Caco-2 (cell line): ENCODE measurements around the gene ATP12A. TPM values are rescaled to one million over a fixed set of nuclear protein-coding genes. Genes with fewer than 3 reads are reported as not detected.

Source experiments
- BruUV-seq: library from RNA; stranded (reverse); fragments of 400-500 nt; replicated peaks from 2 replicates; lab custom pipeline; 2021; lab: Mats Ljungman, UMichigan
- CTCF ChIA-PET: fragments of 300-600 bp; sonication (Branson Sonifier 250); formaldehyde crosslinking; loops from one replicate; lab custom pipeline; 2022; ENCODE audit warnings: antibody characterized with exemption; lab: Charles Lee
- POLR2A ChIA-PET: fragments of 300-600 bp; sonication (Branson Sonifier 250); formaldehyde crosslinking; loops from one replicate; lab custom pipeline; 2022; ENCODE audit warnings: antibody characterized with exemption; lab: Charles Lee
- DNase-seq, 2 experiments: peaks; one replicate each; pipeline versions ENCODE4 v3.0.0 to v3.0.0-alpha.2; 2020 to 2022
- H3K27me3 ChIP-seq: replicated peaks from 2 replicates; pipeline ENCODE4 v1.6.0; 2011; ENCODE audit warnings: low read length; ENCODE audit not compliant: control insufficient read depth, insufficient read depth
- H3K36me3 ChIP-seq: 2 replicates; pipeline ENCODE4 v1.5.1; 2011; ENCODE audit warnings: low read length; ENCODE audit not compliant: control insufficient read depth, insufficient read depth
- H3K4me1 ChIP-seq: fragments of 250-450 bp; sonication (Bioruptor Pico); 2 replicates; pipeline ENCODE4 v1.5.1; 2020; ENCODE audit warnings: mild to moderate bottlenecking
- H3K4me3 ChIP-seq: 2 replicates; pipeline ENCODE4 v1.5.1; 2011; ENCODE audit warnings: low read depth, mild to moderate bottlenecking, control low read depth, low read length
- H3K9me3 ChIP-seq: fragments of 250-450 bp; sonication (Bioruptor Pico); 2 replicates; pipeline ENCODE4 v1.5.1; 2020; ENCODE audit warnings: mild to moderate bottlenecking, moderate library complexity
- H3K27ac Mint-ChIP-seq: one replicate; pipeline ENCODE4 v1.8.0; 2022; ENCODE audit warnings: mixed read lengths; ENCODE audit not compliant: unreplicated experiment
- H3K27me3 Mint-ChIP-seq: one replicate; pipeline ENCODE4 v1.8.0; 2022; ENCODE audit warnings: mixed read lengths; ENCODE audit not compliant: insufficient read depth, unreplicated experiment
- H3K36me3 Mint-ChIP-seq: one replicate; pipeline ENCODE4 v1.8.0; 2022; ENCODE audit warnings: mild to moderate bottlenecking, mixed read lengths; ENCODE audit not compliant: insufficient read depth, unreplicated experiment
- H3K4me1 Mint-ChIP-seq: one replicate; pipeline ENCODE4 v1.8.0; 2022; ENCODE audit warnings: low read depth, mixed read lengths; ENCODE audit not compliant: unreplicated experiment
- H3K4me3 Mint-ChIP-seq: one replicate; pipeline ENCODE4 v1.8.0; 2022; ENCODE audit warnings: mild to moderate bottlenecking, moderate library complexity, mixed read lengths; ENCODE audit not compliant: unreplicated experiment
- H3K9me3 Mint-ChIP-seq: one replicate; pipeline ENCODE4 v1.8.0; 2022; ENCODE audit warnings: mixed read lengths; ENCODE audit not compliant: unreplicated experiment
- intact Hi-C: fragments of 100-400 bp; cut with micrococcal nuclease; formaldehyde crosslinking; loops from one replicate; pipeline ENCODE4 v1.10.0; 2022; ENCODE audit not compliant: unreplicated experiment
- total RNA-seq: library from RNA; stranded (reverse); gene quantifications from 2 replicates; pipeline ENCODE4 v1.2.3, GENCODE V29; 2022
- TF ChIP-seq, protein P1 (sequence below), 2 experiments: fragments of 200-600 bp in 1 of 2; IDR thresholded peaks; 1 replicate in 1 of 2; 2 replicates in 1 of 2; pipeline versions ENCODE4 v1.5.1 to v1.8.0; 2011 to 2022; ENCODE audit warnings: antibody characterized with exemption in 1 of 2, control low read depth in 1 of 2, inconsistent platforms in 1 of 2, low read depth in 1 of 2, low read length in 1 of 2, mild to moderate bottlenecking in 1 of 2, moderate library complexity in 1 of 2; ENCODE audit not compliant: insufficient read depth in 1 of 2, severe bottlenecking in 1 of 2, unreplicated experiment in 1 of 2

Gene ATP12A
- total RNA-seq, 1 experiment from 2014 or later, result not detected

GRCh38 chr13:24640752-24641151 lies 39.5 kb upstream of the ATP12A start:
- H3K36me3 ChIP-seq, result no peaks in the 10 kb centered on the region
- TF ChIP-seq, protein P1, sequence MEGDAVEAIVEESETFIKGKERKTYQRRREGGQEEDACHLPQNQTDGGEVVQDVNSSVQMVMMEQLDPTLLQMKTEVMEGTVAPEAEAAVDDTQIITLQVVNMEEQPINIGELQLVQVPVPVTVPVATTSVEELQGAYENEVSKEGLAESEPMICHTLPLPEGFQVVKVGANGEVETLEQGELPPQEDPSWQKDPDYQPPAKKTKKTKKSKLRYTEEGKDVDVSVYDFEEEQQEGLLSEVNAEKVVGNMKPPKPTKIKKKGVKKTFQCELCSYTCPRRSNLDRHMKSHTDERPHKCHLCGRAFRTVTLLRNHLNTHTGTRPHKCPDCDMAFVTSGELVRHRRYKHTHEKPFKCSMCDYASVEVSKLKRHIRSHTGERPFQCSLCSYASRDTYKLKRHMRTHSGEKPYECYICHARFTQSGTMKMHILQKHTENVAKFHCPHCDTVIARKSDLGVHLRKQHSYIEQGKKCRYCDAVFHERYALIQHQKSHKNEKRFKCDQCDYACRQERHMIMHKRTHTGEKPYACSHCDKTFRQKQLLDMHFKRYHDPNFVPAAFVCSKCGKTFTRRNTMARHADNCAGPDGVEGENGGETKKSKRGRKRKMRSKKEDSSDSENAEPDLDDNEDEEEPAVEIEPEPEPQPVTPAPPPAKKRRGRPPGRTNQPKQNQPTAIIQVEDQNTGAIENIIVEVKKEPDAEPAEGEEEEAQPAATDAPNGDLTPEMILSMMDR (IDR thresholded peaks at IDR 0.05; ENCODE audit: insufficient read depth in 1 of 2, low read depth in 1 of 2, low read length in 1 of 2, severe bottlenecking in 1 of 2, unreplicated experiment in 1 of 2), result no peak
- intact Hi-C loops, result no loop called here
- Mint-ChIP-seq H3K27ac (no peak overlapping the region), H3K9me3 (no peaks in the 10 kb centered on the region), H3K4me1 (no peaks in the 10 kb centered on the region), H3K36me3 (no peaks in the 10 kb centered on the region), H3K27me3 (no peaks in the 10 kb centered on the region), H3K4me3 (no peak overlapping the region)
- no TSS peak for BruUV-seq
- POLR2A ChIA-PET, result no interaction called here
- CTCF ChIA-PET, result no interaction called here
- H3K4me3 ChIP-seq, result no peak overlapping the region
- H3K9me3 ChIP-seq, result no peaks in the 10 kb centered on the region
- H3K4me1 ChIP-seq, result no peaks in the 10 kb centered on the region
- no peak for DNase-seq
- no peaks in the 10 kb centered on the region for H3K27me3 ChIP-seq

DNA sequence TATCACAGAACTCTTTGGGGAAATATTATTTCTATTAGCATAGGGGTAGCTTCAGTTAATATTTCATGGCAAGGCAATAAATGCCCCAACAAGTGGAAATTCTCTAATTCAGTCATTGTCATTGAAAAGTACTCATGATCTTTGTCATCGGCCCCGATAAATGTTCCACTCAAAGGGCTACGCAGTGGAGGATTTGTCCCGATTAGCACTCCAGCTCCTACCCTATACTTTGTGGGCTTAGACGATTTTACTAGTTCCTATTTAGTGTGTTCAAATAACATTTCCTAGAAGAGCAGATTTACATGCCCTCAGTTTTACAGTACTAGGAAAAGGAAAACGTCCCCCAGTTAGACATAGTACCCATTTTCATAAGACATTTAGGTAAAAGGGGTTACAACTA lies 38.0 kb upstream of the ATP12A start:
- Mint-ChIP-seq H3K27ac (no peak overlapping the region), H3K27me3 (no peaks in the 10 kb centered on the region), H3K4me1 (no peaks in the 10 kb centered on the region), H3K36me3 (no peaks in the 10 kb centered on the region), H3K9me3 (no peaks in the 10 kb centered on the region), H3K4me3 (no peak overlapping the region)
- DNase-seq, result no peak
- TF ChIP-seq, protein P1 (IDR thresholded peaks at IDR 0.05; ENCODE audit: insufficient read depth in 1 of 2, low read depth in 1 of 2, low read length in 1 of 2, severe bottlenecking in 1 of 2, unreplicated experiment in 1 of 2), result no peak
- H3K9me3 ChIP-seq, result no peaks in the 10 kb centered on the region
- ChIA-PET CTCF (no interaction called here), POLR2A (no interaction called here)
- H3K4me3 ChIP-seq, result no peak overlapping the region
- no peaks in the 10 kb centered on the region for H3K27me3 ChIP-seq
- intact Hi-C loops, result no loop called here
- BruUV-seq, result no TSS peak
- H3K36me3 ChIP-seq, result no peaks in the 10 kb centered on the region
- H3K4me1 ChIP-seq, result no peaks in the 10 kb centered on the region

DNA sequence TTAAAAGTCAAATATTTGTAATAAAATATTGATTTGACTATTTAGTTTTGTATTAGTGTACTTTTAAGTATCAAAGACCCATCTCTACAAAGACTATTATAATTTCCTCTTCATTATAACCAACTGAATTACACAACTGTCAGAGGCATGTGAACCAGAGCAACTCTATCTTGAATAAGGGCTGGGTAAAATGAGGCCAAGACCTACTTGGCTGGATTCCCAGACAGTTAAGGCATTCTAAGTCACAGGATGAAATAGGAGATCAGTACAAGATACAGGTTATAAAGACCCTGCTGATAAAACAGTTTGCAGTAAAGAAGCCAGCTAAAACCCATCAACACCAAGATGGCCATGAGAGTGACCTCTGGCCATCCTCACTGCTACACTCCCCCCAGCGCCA lies 36.2 kb upstream of the ATP12A start:
- Histone ChIP-seq H3K36me3 (no peaks in the 10 kb centered on the region), H3K27me3 (no peaks in the 10 kb centered on the region), H3K9me3 (no peaks in the 10 kb centered on the region), H3K4me3 (no peak overlapping the region), H3K4me1 (no peaks in the 10 kb centered on the region)
- no peak for DNase-seq
- Mint-ChIP-seq H3K9me3 (no peaks in the 10 kb centered on the region), H3K36me3 (no peaks in the 10 kb centered on the region), H3K27me3 (no peaks in the 10 kb centered on the region), H3K27ac (no peak overlapping the region), H3K4me1 (no peaks in the 10 kb centered on the region), H3K4me3 (no peak overlapping the region)
- POLR2A ChIA-PET, result no interaction called here
- no TSS peak for BruUV-seq
- intact Hi-C loops, result no loop called here
- CTCF ChIA-PET, result no interaction called here
- TF ChIP-seq, protein P1 (IDR thresholded peaks at IDR 0.05; ENCODE audit: insufficient read depth in 1 of 2, low read depth in 1 of 2, low read length in 1 of 2, severe bottlenecking in 1 of 2, unreplicated experiment in 1 of 2), result no peak
